A204.1 (cell line): ENCODE measurements around the gene FOXF1.

Experiments used
- FAIRE-seq: peaks from 2 replicates; lab custom pipeline; 2012; peaks lifted over from hg19 to GRCh38; lab: Jason Lieb, UNC

The FOXF1 gene

DNA sequence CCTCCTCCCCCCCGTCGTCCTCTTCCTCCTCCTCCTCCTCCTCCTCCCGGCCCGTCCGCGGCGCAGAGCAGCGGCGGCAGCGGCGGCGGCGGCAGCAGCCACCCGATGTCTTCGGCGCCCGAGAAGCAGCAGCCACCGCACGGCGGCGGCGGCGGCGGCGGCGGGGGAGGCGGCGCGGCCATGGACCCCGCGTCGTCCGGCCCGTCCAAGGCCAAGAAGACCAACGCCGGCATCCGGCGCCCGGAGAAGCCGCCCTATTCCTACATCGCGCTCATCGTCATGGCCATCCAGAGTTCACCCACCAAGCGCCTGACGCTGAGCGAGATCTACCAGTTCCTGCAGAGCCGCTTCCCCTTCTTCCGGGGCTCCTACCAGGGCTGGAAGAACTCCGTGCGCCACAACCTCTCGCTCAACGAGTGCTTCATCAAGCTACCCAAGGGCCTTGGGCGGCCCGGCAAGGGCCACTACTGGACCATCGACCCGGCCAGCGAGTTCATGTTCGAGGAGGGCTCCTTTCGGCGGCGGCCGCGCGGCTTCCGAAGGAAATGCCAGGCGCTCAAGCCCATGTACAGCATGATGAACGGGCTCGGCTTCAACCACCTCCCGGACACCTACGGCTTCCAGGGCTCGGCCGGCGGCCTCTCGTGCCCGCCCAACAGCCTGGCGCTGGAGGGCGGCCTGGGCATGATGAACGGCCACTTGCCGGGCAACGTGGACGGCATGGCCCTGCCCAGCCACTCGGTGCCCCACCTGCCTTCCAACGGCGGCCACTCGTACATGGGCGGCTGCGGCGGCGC lies at the start of gene FOXF1:
Gene FOXF1, plus strand, starts transcription at position 63 of the 797 bp plus-strand sequence. Its CDS starts 43 bp downstream, at position 106.
- no peak for FAIRE-seq

DNA sequence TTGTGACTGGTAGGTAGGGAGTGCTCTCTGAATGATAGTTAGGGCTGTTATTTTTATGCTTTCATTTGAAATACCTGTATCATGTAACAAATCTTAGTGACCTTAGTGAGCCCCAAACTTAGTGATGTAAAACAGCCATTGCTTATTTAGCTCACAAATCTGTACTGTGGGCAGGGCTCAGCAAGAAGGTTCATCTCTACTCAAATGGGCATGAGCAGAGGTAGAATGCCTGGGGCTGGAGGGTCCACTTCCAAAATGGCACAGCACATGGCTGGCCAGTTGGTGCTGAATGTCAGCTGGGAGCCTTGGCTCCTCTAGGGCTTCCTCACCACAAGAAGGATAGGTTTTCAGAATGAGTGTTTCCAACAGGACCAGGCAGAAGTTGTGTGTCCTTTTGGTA lies 49.3 kb upstream of the FOXF1 start:
- no peak for FAIRE-seq

DNA sequence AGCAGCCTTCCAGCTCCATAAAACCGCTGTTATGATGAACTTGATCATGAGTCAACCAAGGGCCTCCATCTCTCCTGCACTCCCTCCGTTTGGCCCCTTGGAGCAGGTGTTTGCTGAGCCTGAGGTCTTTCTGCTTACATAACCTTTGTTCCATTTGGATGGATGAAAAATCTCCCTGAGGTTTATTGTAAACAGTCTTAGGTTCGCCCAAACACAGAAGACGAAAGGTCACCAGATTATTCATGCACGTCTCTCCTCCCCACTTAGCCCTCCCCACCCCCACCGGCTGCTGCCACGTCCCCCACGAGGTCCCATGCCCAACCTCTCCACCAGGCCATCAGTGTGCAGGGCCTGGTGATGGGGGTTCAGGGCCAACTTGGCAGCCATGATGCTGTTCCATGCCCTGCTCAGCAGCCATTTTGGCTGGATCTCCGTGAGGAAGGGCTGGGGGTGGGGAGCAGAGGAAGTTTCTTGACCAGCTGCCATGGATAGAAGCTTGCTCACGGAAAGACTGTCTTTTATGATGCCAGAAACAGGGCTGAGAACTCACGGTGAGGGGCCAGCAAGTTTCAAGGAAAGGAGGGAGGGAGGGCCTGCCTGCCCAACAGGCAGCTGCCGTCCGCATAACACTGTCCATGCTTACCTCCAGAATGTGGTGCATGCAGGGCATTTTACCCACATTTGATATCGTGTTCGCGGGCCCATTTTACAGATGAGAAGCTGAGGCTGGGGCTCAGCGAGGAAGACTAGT lies 47.8 kb upstream of the FOXF1 start:
- FAIRE-seq = no peak

DNA sequence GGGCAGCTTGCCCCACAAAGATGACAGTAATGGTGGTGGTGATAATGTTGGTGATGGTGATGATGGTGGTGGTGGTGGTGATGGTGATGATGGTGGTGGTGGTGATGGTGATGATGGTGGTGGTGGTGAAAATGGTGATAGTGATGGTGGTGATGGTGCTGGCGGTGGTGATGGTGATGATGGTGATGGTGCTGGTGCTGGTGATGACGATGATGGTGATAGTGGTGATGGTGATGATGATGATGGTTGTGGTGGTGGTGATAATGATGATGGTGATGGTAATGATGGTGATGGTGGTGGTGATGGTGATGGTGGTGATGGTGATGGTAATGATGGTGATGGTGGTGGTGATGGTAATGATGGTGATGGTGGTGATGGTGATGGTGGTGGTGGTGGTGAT lies 46.3 kb upstream of the FOXF1 start:
- no peak for FAIRE-seq

DNA sequence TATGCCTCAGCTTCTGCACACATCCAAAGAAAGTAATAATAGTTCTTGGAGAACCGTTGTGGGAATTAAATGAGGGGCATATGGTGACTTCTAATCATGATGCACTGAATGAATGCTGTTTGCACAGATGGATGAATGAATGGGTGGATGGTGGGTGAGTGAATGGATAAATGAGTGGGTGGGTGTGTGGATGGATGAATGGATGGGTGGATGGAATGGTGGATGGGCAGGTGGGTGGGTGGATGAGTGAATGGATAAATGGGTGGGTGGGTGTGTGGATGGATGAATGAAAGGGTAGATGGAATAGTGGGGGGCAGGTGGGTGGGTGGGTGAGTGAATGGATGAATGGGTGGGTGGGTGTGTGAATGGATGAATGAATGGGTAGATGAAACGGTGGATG lies 44.9 kb upstream of the FOXF1 start:
- FAIRE-seq = no peak

DNA sequence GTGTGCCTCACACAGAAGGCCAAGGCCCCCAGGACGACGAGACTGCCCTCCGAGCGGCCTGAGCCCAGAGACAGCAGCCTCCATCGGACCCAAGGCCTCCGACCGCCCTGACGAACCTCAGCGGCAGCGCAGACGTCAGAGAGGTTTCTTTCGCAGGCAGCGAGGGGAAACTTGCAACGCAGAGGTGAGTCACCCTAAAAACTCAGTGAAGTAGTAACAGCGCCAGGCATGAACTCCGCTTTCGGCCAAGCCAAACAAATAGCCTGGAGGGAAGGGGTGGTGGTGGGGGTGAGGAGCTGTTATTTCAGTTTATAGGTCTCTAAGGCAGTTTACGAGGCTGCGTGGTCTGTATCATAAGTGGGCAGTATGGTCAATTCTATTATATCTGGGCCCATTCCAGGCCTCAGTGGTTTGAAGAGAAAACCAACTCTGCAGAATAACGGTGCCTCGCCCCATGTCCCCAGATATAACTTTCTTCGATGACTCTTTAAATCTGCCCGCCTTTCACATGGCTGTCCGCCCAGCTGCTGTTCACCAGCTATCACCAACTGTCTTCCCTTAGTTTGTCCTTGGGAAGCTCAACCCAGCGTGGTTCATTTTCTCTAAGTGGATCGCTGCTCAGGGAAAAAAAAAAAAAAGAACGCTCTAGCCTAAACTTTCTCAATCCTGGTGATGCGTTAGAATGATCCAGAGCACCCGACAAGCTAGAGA lies 43.5 kb upstream of the FOXF1 start:
- no peak for FAIRE-seq

DNA sequence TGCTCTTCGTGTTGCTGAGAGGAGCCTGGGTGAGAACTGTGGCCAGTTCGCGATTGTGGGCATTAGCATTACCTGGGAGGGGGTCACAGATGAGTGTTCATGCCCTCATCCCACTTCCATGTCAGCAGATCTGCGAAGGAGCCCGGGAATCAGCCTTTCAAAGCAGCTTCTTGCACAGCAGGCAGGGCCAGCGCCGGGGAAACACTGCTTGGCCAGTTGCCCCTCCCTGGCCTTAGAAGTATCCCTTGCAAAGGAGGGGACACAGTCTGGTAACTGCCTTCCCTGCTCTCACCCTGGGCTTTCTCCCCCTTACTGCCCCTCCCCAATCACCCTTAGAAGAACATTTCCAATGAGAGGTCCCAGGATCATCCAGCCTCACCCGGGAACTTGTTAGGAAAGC lies 42.8 kb upstream of the FOXF1 start:
- no peak for FAIRE-seq

- FAIRE-seq = no peak
Observed at GRCh38 chr16:86470964-86471363, 39.4 kb upstream of the FOXF1 start.

DNA sequence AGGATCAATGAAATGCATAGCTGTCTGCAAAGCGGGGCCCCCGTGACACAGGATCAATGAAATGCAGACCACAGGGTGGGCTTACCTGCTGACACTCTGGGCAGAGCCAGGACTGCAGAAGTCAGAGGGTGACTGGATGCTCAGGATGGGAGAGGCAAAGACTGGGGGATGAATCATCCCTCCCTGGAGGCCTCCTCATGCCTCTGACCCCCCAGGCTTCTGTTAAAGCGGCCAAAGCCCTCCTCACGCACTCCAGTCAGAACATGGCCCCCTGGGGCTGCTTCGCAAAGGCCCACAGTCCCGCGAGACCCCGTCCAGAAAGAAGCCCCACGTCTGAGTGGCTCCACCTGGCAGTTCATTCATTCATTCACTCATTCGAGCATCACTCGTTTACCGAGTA lies 38.4 kb upstream of the FOXF1 start:
- FAIRE-seq = no peak

DNA sequence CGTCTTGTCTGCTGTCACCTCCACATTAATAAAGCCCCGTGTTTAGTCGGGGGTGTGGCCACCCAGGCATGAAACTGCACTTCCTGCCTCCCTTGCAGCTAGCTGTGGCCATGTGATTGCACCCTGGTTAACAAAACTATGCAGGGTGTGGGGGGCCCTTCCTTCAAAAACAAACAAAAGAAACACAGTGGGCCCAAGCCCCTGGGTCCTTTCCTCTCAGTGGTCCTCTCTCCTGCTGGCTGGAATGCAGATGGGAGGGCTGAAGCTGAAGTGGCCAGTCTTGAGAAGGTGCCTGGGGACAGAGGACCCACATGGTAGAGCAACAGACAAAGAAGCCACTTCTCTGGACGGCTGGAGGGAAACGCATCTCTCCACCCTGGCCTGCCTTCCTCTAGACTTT lies 38.0 kb upstream of the FOXF1 start:
- no peak for FAIRE-seq

DNA sequence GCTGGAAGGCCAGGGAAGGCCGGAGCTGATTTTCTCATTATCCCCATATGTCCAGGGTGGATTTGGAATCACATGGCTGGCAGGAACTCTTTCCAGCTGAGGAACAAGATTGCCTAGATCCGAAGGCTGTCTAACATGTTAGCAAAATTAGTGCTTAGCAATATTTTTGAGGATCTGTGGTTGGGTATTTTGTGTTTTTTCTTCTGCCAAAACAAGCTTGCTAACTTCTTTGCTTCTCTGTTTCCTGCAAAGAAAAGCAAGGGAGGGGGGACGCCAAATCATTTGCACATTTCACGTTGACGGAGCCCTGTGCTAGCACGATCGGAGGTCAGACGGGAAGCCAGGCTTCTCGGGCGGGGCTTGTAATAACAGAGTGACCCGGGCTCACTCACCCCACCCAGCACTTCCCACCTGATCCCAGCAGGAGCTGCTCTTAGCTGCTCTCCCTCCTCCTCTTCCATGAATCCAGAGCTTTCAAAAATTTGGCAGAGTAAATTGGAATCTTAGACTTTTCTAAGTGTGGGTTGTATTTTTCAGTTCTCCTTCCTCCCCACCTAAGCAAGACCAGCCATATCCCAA lies 33.3 kb upstream of the FOXF1 start:
- FAIRE-seq = no peak

GRCh38 chr16:86477642-86478041 lies 32.7 kb upstream of the FOXF1 start:
- FAIRE-seq = no peak

DNA sequence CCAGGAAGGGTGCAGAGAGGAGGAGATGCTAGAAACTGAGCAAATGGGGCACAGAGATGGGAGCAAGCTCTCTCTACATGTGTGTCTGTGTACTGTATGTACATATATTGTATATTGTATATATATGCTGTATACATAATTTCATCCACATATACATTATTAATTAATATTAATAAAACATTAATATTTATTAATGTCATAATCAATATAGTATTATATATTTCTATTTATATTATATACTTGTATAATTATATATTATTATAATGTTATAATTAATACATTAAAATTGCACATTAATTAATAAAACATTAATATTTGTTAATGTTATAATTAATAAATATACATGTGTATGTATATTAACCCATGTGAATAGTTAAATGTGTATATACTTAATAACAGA lies 31.5 kb upstream of the FOXF1 start:
- FAIRE-seq = peak; percentile 97

- no peak for FAIRE-seq
Observed at GRCh38 chr16:86479419-86479818, 30.9 kb upstream of the FOXF1 start.

GRCh38 chr16:86480444-86480843 lies 29.9 kb upstream of the FOXF1 start:
- FAIRE-seq = no peak

- FAIRE-seq = no peak
Observed at GRCh38 chr16:86481607-86482006, 28.7 kb upstream of the FOXF1 start.

- FAIRE-seq = no peak
Observed at GRCh38 chr16:86484240-86484639, 26.1 kb upstream of the FOXF1 start.

- no peak for FAIRE-seq
Observed at GRCh38 chr16:86485746-86486145, 24.6 kb upstream of the FOXF1 start.

GRCh38 chr16:86490859-86491639 lies 19.3 kb upstream of the FOXF1 start:
- no peak for FAIRE-seq

DNA sequence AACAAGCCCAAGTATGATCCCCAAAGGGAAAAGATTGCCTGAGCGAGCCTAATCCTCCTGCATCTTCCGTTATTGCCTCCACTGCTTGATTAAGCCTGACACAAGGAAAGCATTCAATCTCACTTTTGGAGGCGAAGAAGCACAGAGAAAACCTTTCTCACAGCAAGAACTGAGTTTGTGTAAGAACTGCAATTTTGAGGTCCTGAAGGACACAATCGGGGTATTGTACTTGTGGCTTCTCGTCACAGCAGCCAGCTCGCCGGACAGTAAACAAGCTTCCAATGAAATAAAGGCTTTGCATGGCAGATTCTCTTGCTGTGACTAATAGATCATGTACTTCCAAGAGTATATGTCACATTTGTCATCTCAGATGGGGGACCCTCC lies 18.7 kb upstream of the FOXF1 start:
- no peak for FAIRE-seq

- FAIRE-seq = no peak
Observed at GRCh38 chr16:86492267-86492960, 17.9 kb upstream of the FOXF1 start.
